Uterus (tissue), 4 donors: Measurements from ENCODE around the gene EIF5. TPM values are rescaled to one million over a fixed set of nuclear protein-coding genes. Genes with fewer than 3 reads are reported as not detected.

ENCODE experiments used
- DNase-seq, 2 donors: peaks; one replicate each; pipeline ENCODE4 v3.0.0-alpha.2; 2019 to 2020
- H3K27ac ChIP-seq, 2 donors: fragments of 200-600 bp; sonication (generic); 1 replicate in 1 of 2; 2 replicates in 1 of 2; pipeline ENCODE4 v1.5.1; 2016 to 2018
- H3K27me3 ChIP-seq, 2 donors: fragments of 200-600 bp; sonication (generic); one replicate each; pipeline ENCODE4 v1.5.1; 2018 to 2019; ENCODE audit warnings: control low read depth in 1 of 2
- H3K36me3 ChIP-seq, 2 donors: fragments of 200-600 bp; sonication (generic); one replicate each; pipeline ENCODE4 v1.5.1; 2019; ENCODE audit warnings: control low read depth in 1 of 2
- H3K4me1 ChIP-seq, 2 donors: fragments of 200-600 bp; sonication (generic); one replicate each; pipeline ENCODE4 v1.5.1; 2018 to 2019; ENCODE audit warnings: control low read depth in 1 of 2
- H3K4me3 ChIP-seq, 2 donors: fragments of 200-600 bp; sonication (generic); 1 replicate in 1 of 2; 2 replicates in 1 of 2; pipeline ENCODE4 v1.5.1; 2018 to 2019; ENCODE audit warnings: mild to moderate bottlenecking in 1 of 2
- H3K9me3 ChIP-seq, 2 donors: fragments of 200-600 bp; sonication (generic); one replicate each; pipeline ENCODE4 v1.5.1; 2019; ENCODE audit warnings: control low read depth in 1 of 2
- POLR2A ChIP-seq, 2 donors: fragments of 450-650 bp; IDR thresholded peaks; one replicate each; pipeline ENCODE4 v1.6.1; 2016; ENCODE audit warnings: antibody characterized with exemption in 2 of 2, mild to moderate bottlenecking in 1 of 2, moderate library complexity in 1 of 2
- intact Hi-C: fragments of 100-400 bp; cut with DNase I; formaldehyde crosslinking; loops from one replicate; pipeline ENCODE4 v1.15.1; 2023; ENCODE audit warnings: low total_unique reads
- total RNA-seq, 4 donors: library from RNA; depleted of rRNA in 3 of 4; stranded (reverse); fragments of >200 nt in 3 of 4; gene quantifications; one replicate each; pipeline versions ENCODE4 v1.1.0 to v1.2.4, GENCODE V29; 2014 to 2023
- TF ChIP-seq, protein P1 (sequence below), 4 experiments: fragments of 200-600 bp in 2 of 4; fragments of 450-650 bp in 2 of 4; sonication (generic) in 2 of 4; IDR thresholded peaks; one replicate each; pipeline ENCODE4 v1.5.1; 2016 to 2019; ENCODE audit warnings: antibody characterized with exemption in 4 of 4, mild to moderate bottlenecking in 2 of 4, moderate library complexity in 1 of 4
- donor health status: DM: yes; HTN: yes; CAD: no.

EIF5 gene
- total RNA-seq, 4 donors from 2014 or later: 66.5 to 159 (median 113) TPM

- Histone ChIP-seq H3K27ac (no peak overlapping the region), H3K9me3 (peaks cover 0 to 6% of the 10 kb centered on the region in 2 donors), H3K36me3 (no peaks in the 10 kb centered on the region), H3K4me3 (no peak overlapping the region), H3K4me1 (no peaks in the 10 kb centered on the region), H3K27me3 (no peaks in the 10 kb centered on the region)
- intact Hi-C loops: no loop called here
- no peak for DNase-seq
- TF ChIP-seq, protein P1, sequence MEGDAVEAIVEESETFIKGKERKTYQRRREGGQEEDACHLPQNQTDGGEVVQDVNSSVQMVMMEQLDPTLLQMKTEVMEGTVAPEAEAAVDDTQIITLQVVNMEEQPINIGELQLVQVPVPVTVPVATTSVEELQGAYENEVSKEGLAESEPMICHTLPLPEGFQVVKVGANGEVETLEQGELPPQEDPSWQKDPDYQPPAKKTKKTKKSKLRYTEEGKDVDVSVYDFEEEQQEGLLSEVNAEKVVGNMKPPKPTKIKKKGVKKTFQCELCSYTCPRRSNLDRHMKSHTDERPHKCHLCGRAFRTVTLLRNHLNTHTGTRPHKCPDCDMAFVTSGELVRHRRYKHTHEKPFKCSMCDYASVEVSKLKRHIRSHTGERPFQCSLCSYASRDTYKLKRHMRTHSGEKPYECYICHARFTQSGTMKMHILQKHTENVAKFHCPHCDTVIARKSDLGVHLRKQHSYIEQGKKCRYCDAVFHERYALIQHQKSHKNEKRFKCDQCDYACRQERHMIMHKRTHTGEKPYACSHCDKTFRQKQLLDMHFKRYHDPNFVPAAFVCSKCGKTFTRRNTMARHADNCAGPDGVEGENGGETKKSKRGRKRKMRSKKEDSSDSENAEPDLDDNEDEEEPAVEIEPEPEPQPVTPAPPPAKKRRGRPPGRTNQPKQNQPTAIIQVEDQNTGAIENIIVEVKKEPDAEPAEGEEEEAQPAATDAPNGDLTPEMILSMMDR (IDR thresholded peaks at IDR 0.05): no peak
Measured at GRCh38 chr14:103366741-103367140, 32.7 kb downstream of the EIF5 start.

DNA sequence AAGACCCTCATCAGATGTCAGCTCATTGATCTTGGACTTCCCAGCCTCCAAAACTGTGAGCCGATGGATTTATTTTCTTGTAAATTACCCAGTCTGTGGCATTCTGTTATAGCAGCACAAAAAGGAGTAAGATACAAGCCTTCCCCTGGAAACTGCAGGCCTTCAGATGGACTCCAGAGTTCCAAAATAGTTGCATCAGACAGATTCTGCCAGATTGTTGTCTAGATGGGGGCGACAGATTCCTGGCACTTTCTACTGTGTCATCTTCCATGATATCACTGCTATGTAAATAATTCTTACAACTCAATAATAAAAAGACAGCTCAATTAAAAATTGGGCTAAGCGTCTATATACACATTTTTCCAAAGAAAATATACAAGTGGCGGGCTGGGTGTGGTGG is 34.0 kb downstream of the EIF5 start:
- Histone ChIP-seq H3K4me1 (no peaks in the 10 kb centered on the region), H3K9me3 (no peaks in the 10 kb centered on the region), H3K4me3 (no peak overlapping the region), H3K36me3 (no peaks in the 10 kb centered on the region), H3K27ac (no peak overlapping the region), H3K27me3 (no peaks in the 10 kb centered on the region)
- TF ChIP-seq, protein P1 (IDR thresholded peaks at IDR 0.05): no peak
- no peak for TF ChIP-seq POLR2A (IDR thresholded peaks at IDR 0.05)
- intact Hi-C loops: no loop called here
- no peak for DNase-seq

DNA sequence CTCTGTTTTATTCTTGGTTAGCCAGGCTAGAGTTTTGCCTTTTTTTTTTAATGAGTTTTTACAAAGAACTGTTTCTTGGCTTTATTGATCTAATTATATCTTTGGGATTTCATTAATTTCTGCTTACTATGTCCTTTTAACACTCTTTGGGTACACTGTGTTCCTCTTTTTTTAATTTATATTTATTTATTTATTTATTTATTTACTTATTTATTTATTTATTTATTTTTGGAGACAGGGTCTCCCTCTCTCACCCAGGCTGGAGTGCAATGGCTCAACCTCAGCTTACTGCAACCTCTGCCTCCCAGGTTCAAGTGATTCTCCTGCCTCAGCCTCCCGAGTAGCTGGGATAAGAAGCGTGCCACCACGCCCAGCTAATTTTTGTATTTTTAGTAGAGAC is 36.0 kb downstream of the EIF5 start:
- Histone ChIP-seq H3K27ac (no peak overlapping the region), H3K4me1 (no peaks in the 10 kb centered on the region), H3K9me3 (no peaks in the 10 kb centered on the region), H3K4me3 (no peak overlapping the region), H3K36me3 (no peaks in the 10 kb centered on the region), H3K27me3 (no peaks in the 10 kb centered on the region)
- no peak for TF ChIP-seq POLR2A (IDR thresholded peaks at IDR 0.05)
- TF ChIP-seq, protein P1 (IDR thresholded peaks at IDR 0.05): no peak
- intact Hi-C loops: no loop called here
- no peak for DNase-seq

GRCh38 chr14:103372017-103372416 is 38.0 kb downstream of the EIF5 start:
- TF ChIP-seq, protein P1 (IDR thresholded peaks at IDR 0.05): no peak
- TF ChIP-seq POLR2A (IDR thresholded peaks at IDR 0.05): no peak
- no peak for DNase-seq
- no peaks in the 10 kb centered on the region for H3K27me3 ChIP-seq
- no peaks in the 10 kb centered on the region for H3K9me3 ChIP-seq
- intact Hi-C loops: no loop called here
- no peak overlapping the region for H3K4me3 ChIP-seq
- no peaks in the 10 kb centered on the region for H3K4me1 ChIP-seq
- H3K27ac ChIP-seq: no peak overlapping the region
- H3K36me3 ChIP-seq: no peaks in the 10 kb centered on the region

- no peak overlapping the region for H3K27ac ChIP-seq
- H3K9me3 ChIP-seq: no peaks in the 10 kb centered on the region
- no peak for DNase-seq
- intact Hi-C loops: no loop called here
- no peak overlapping the region for H3K4me3 ChIP-seq
- no peaks in the 10 kb centered on the region for H3K4me1 ChIP-seq
- TF ChIP-seq, protein P1 (IDR thresholded peaks at IDR 0.05): no peak
- no peak for TF ChIP-seq POLR2A (IDR thresholded peaks at IDR 0.05)
- H3K36me3 ChIP-seq: no peaks in the 10 kb centered on the region
- no peaks in the 10 kb centered on the region for H3K27me3 ChIP-seq
Measured at GRCh38 chr14:103372552-103373304, 38.7 kb downstream of the EIF5 start.
